ENCODE measurements around the gene ECSIT. TPM values are rescaled to one million over a fixed set of nuclear protein-coding genes. Genes with fewer than 3 reads are reported as not detected.

The ECSIT gene
- total and polyA plus RNA-seq, 3 donors from 2014 or later, result 28.9 to 58.7 (median 45.4) TPM

- Histone ChIP-seq H3K27me3 (no peaks in the 10 kb centered on the region), H3K9me3 (no peaks in the 10 kb centered on the region), H3K27ac (no peak overlapping the region), H3K4me1 (peaks cover 16% of the 10 kb centered on the region), H3K36me3 (ENCODE audit: low read depth, missing control alignments) (no peaks in the 10 kb centered on the region), H3K4me3 (peak overlapping the region in 1 of 2 donors; percentile 18)
- TF ChIP-seq POLR2A (IDR thresholded peaks at IDR 0.05), result no peak
- 63 to 79% methylated on average over 27 to 54 of the region's 57 CpGs for WGBS, 2 donors
- no peak for DNase-seq
- intact Hi-C loops (cut with DNase I; ENCODE audit: low total_unique reads), result no loop called here
These were observed 45.4 kb downstream of the ECSIT start for GRCh38 chr19:11483366-11484111.

GRCh38 chr19:11482384-11483050 is 46.4 kb downstream of the ECSIT start:
- H3K9me3 ChIP-seq, result no peaks in the 10 kb centered on the region
- TF ChIP-seq POLR2A (IDR thresholded peaks at IDR 0.05) (no peak), CTCF (IDR thresholded peaks at IDR 0.05) (peak; percentile 92 to 99 (median 97))
- H3K27ac ChIP-seq, result no peak overlapping the region
- WGBS, 2 donors, result 1 to 3% methylated on average over 26 to 49 of the region's 58 CpGs
- intact Hi-C loops (cut with DNase I; ENCODE audit: low total_unique reads), result no loop called here
- peak; percentile 84 for DNase-seq
- peak overlapping the region; percentile 18 to 54 for H3K4me3 ChIP-seq
- H3K36me3 ChIP-seq (ENCODE audit: low read depth, missing control alignments), result no peaks in the 10 kb centered on the region
- peaks cover 16% of the 10 kb centered on the region for H3K4me1 ChIP-seq
- no peaks in the 10 kb centered on the region for H3K27me3 ChIP-seq

- H3K27me3 ChIP-seq, result no peaks in the 10 kb centered on the region
- intact Hi-C loops (cut with DNase I; ENCODE audit: low total_unique reads), result no loop called here
- peaks cover 16% of the 10 kb centered on the region for H3K4me1 ChIP-seq
- H3K36me3 ChIP-seq (ENCODE audit: low read depth, missing control alignments), result no peaks in the 10 kb centered on the region
- TF ChIP-seq POLR2A (IDR thresholded peaks at IDR 0.05) (no peak), CTCF (IDR thresholded peaks at IDR 0.05) (no peak)
- WGBS, 2 donors, result 4 to 11% methylated on average over 8 to 35 of the region's 50 CpGs
- no peak overlapping the region for H3K27ac ChIP-seq
- no peaks in the 10 kb centered on the region for H3K9me3 ChIP-seq
- H3K4me3 ChIP-seq, result peak overlapping the region; percentile 18 to 54
- DNase-seq, result peak; percentile 81
These were observed 47.2 kb downstream of the ECSIT start for GRCh38 chr19:11481534-11482383.

GRCh38 chr19:11480715-11481533 is 48.0 kb downstream of the ECSIT start, which contains the start of gene ELAVL3:
Gene ELAVL3 (minus strand): TSS chr19:11481046. CDS start chr19:11480608, 438 bp downstream.
- Histone ChIP-seq H3K27ac (no peak within 1 kb of the TSS), H3K4me3 (peak within 1 kb of the TSS; percentile 31 to 54), H3K9me3 (no peaks in the 10 kb centered on the region), H3K36me3 (ENCODE audit: low read depth, missing control alignments) (no peaks in the 10 kb centered on the region), H3K4me1 (peaks cover 16% of the 10 kb centered on the region), H3K27me3 (no peaks in the 10 kb centered on the region)
- TF ChIP-seq POLR2A (IDR thresholded peaks at IDR 0.05) (no peak), CTCF (IDR thresholded peaks at IDR 0.05) (no peak)
- 7 to 12% methylated on average over 5 to 41 of the region's 77 CpGs for WGBS, 2 donors
- no peak for DNase-seq
- intact Hi-C loops (cut with DNase I; ENCODE audit: low total_unique reads), result no loop called here
